ENCODE data around the gene UBE2E1.

UBE2E1 gene

GRCh38 chr3:23835087-23835486 lies 29.3 kb downstream of the UBE2E1 start:
- no peak for DNase-seq (ENCODE audit: low read depth)
- H3K4me3 ChIP-seq (ENCODE audit: low read length), result no peak overlapping the region
- no peak for TF ChIP-seq CTCF (conservative IDR thresholded peaks at IDR 0.05; ENCODE audit: low read length)

GRCh38 chr3:23835802-23836201 lies 30.0 kb downstream of the UBE2E1 start:
- DNase-seq (ENCODE audit: low read depth), result no peak
- TF ChIP-seq CTCF (conservative IDR thresholded peaks at IDR 0.05; ENCODE audit: low read length), result no peak
- H3K4me3 ChIP-seq (ENCODE audit: low read length), result no peak overlapping the region

GRCh38 chr3:23836536-23837230 lies 30.9 kb downstream of the UBE2E1 start:
- no peak for DNase-seq (ENCODE audit: low read depth)
- no peak for TF ChIP-seq CTCF (conservative IDR thresholded peaks at IDR 0.05; ENCODE audit: low read length)
- H3K4me3 ChIP-seq (ENCODE audit: low read length), result no peak overlapping the region

- no peak overlapping the region for H3K4me3 ChIP-seq (ENCODE audit: low read length)
- TF ChIP-seq CTCF (conservative IDR thresholded peaks at IDR 0.05; ENCODE audit: low read length), result no peak
- no peak for DNase-seq (ENCODE audit: low read depth)
These were observed 31.5 kb downstream of the UBE2E1 start for GRCh38 chr3:23837286-23837685.

- TF ChIP-seq CTCF (conservative IDR thresholded peaks at IDR 0.05; ENCODE audit: low read length), result no peak
- no peak overlapping the region for H3K4me3 ChIP-seq (ENCODE audit: low read length)
- DNase-seq (ENCODE audit: low read depth), result no peak
These were observed 31.9 kb downstream of the UBE2E1 start for GRCh38 chr3:23837691-23838090.

- no peak for DNase-seq (ENCODE audit: low read depth)
- TF ChIP-seq CTCF (conservative IDR thresholded peaks at IDR 0.05; ENCODE audit: low read length), result no peak
- H3K4me3 ChIP-seq (ENCODE audit: low read length), result no peak overlapping the region
These were observed 34.8 kb downstream of the UBE2E1 start for GRCh38 chr3:23840521-23840920.

- TF ChIP-seq CTCF (conservative IDR thresholded peaks at IDR 0.05; ENCODE audit: low read length), result no peak
- no peak overlapping the region for H3K4me3 ChIP-seq (ENCODE audit: low read length)
- DNase-seq (ENCODE audit: low read depth), result no peak
These were observed 38.1 kb downstream of the UBE2E1 start for GRCh38 chr3:23843869-23844268.

Data from AG10803 (cell line).